LNCaP clone FGC (cell line): Measurements from ENCODE around the gene PHACTR4.
A peak's percentile ranks its signal among the peaks of the same experiment; 100 is the strongest.

ENCODE experiments used
- DNase-seq: peaks from one replicate; pipeline ENCODE4 v3.0.0-alpha.2; 2011; ENCODE audit warnings: low read depth
- H3K4me3 ChIP-seq: 2 replicates; pipeline ENCODE4 v1.5.1; 2011; ENCODE audit warnings: mild to moderate bottlenecking, low read depth, low read length, control low read depth
- TF ChIP-seq, protein P1 (sequence below): IDR thresholded peaks from 2 replicates; pipeline ENCODE4 v1.5.1; 2012; ENCODE audit warnings: mild to moderate bottlenecking; ENCODE audit not compliant: control insufficient read depth, insufficient read depth; ENCODE audit errors: extremely low read depth

The PHACTR4 gene

DNA sequence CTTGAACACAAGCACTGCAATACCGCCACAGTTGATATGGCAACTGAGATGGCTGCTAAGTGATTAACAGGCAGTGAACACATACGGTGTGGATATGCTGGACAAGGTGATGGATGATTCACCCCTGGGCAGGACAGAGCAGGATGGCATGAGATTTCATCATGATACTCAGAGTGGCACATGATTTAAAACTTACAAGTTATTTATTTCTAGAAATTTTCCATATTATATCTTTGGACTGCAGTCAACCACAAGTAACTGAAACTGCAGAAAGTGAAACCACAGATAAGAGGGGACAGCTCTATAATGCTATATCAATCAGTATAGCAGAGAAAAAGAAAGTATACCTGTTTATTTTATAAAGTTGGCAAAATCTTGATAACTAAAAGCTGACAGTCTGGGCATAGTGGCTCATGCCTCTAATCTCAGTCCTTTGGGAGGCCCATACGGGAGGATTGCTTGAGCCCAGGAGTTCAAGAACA lies 47.9 kb downstream of the PHACTR4 start:
- no peak overlapping the region for H3K4me3 ChIP-seq
- peak; percentile 32 for DNase-seq
- TF ChIP-seq, protein P1, sequence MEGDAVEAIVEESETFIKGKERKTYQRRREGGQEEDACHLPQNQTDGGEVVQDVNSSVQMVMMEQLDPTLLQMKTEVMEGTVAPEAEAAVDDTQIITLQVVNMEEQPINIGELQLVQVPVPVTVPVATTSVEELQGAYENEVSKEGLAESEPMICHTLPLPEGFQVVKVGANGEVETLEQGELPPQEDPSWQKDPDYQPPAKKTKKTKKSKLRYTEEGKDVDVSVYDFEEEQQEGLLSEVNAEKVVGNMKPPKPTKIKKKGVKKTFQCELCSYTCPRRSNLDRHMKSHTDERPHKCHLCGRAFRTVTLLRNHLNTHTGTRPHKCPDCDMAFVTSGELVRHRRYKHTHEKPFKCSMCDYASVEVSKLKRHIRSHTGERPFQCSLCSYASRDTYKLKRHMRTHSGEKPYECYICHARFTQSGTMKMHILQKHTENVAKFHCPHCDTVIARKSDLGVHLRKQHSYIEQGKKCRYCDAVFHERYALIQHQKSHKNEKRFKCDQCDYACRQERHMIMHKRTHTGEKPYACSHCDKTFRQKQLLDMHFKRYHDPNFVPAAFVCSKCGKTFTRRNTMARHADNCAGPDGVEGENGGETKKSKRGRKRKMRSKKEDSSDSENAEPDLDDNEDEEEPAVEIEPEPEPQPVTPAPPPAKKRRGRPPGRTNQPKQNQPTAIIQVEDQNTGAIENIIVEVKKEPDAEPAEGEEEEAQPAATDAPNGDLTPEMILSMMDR = no peak

DNA sequence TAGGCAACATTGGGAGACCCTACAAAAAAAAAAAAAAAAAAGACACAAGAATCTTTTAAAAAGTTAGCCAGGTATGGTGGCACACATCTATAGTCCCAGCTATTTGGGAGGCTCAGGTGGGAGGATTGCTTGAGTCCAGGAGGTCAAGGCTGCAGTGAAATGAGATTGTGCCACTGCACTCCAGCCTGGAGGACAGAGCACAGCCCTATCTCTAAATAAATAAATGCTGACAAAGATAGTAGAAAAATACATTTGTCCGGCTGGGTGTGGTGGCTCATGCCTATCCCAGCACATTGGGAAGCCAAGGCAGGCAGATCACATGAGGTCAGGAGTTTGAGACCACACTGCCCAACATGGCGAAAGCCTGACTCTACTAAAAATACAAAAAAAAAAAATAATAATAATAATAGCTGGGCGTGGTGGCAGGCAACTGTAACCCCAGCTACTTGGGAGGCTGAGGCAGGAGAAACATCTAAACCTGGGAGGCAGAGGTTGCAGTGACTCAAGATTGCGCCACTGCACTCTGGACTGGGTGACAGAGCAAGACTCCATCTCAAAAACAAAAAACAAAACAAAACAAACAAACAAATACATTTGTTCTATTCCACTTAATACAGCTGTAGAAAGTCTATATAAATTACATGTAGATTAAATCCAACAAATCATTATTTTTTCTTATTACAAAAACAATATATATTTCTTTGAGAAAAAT lies 48.5 kb downstream of the PHACTR4 start:
- DNase-seq = no peak
- H3K4me3 ChIP-seq = no peak overlapping the region
- TF ChIP-seq, protein P1 = no peak

DNA sequence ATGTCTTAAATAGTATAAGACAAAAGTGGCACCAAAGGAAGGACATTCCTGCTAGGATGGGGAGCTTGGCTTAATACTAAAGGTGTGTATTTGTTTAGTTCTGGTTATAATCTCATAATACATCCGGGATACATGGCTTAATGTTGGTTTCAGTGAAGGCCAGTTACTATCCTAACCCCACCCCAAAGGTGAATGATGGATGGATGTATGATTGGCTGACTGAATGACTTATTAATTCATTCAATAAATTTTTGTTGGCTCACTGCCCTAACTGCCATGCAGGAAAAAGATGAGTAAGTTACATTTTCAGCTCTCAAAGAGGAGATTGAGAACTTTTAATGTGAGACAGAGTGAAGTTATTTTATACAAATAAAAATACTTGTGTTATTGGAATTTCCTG lies 52.2 kb downstream of the PHACTR4 start:
- H3K4me3 ChIP-seq = no peak overlapping the region
- no peak for DNase-seq
- TF ChIP-seq, protein P1 = no peak

DNA sequence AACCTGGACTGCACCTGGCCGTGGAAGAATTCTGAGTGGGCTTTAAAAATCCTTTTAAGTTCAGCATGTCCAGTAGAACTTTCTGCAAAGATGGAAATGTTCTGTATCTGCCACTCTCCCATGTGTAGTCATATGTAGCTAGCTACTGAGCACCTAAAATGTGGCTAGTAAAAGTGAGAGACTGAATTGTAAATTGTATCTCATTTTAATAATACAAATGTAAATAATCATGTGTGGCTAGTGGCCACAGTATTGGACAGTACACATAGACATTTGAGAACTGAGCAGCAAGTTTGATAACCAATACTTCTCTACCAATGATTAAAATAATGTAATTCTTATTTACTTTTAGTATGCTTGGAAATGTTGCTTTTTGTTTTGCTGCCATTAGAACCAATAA lies 57.3 kb downstream of the PHACTR4 start:
- TF ChIP-seq, protein P1 = no peak
- DNase-seq = no peak
- H3K4me3 ChIP-seq = no peak overlapping the region

DNA sequence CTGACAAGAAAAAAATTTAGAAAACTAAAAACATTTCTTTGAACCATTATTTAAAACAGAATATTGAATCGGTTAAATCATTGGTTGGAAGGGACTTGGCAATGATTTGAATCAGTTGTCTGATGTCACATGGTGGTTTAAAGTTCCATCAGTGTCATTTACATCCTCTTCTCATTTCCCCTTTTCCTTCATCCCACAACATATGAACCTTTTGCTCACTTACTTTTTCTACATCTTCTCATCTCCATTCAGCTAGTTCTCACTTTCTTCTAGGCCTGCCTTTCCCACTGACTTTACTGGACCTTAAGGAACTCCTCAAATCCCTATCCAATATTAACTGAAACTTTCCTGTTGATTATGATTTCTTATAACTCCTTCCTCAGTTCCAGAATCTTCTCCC lies 58.5 kb downstream of the PHACTR4 start:
- TF ChIP-seq, protein P1 = no peak
- DNase-seq = no peak

DNA sequence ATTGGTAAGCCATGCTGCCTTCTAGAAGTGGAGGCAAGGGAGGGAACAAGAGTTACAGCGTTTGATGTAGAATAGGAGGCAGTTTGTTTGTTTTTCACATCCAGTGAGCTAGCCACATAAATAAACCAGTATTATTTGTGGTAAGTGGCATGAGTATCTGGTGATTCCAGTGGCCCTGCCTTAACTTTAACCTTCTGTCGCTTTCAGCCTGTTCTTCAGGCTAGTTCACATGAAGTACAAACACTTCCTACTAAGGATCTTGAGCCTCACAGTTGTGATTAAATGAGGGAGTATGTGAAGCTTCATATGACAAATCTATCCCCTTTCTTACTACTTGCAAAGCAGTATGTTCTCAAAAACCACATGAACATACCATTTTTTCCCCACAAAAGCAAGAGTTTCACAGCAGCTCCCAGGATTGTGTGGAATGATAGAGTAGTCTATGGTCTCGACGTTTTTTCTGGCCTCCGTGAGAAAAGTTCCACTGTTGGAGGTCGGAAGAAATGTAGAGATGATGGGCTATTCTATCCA lies 59.5 kb downstream of the PHACTR4 start:
- TF ChIP-seq, protein P1 = no peak
- no peak for DNase-seq
- H3K4me3 ChIP-seq = no peak overlapping the region

More for the DNA sequence above, 58.5 kb downstream of the PHACTR4 start:
- no peak overlapping the region for H3K4me3 ChIP-seq

DNA sequence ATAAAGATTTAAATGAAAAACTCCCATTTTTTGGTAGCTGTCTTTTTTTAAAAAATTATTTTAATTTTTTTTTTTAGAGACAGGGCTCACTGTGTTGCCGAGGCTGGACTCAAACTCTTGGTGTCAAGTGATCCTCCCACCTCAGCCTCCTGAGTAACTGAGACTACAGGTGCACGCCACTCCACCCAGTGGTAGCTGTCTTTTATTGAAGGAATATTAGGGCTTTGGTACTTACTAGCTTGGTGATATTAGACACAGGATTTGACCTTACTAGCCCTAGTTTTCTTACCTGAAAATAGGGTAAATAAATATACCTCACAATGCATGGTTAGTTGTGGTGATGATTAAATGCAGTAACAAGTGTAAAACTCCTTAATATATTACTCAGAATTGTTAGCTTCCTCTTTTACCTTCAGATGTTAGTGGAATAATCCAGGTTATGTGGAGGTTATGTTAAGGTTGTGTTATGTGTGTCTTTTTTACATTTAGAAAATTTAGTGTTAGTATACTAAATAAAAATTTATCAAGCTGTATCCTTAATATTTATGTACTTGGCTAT lies 66.8 kb downstream of the PHACTR4 start:
- TF ChIP-seq, protein P1 = no peak
- H3K4me3 ChIP-seq = no peak overlapping the region
- no peak for DNase-seq
